ENCODE data around the gene SLC25A48.
"Not testable (repeated sequence)": the region's sequence is repeated elsewhere in the genome, so short reads cannot be mapped to it uniquely, and the experiment has no call there.

SLC25A48 gene

DNA sequence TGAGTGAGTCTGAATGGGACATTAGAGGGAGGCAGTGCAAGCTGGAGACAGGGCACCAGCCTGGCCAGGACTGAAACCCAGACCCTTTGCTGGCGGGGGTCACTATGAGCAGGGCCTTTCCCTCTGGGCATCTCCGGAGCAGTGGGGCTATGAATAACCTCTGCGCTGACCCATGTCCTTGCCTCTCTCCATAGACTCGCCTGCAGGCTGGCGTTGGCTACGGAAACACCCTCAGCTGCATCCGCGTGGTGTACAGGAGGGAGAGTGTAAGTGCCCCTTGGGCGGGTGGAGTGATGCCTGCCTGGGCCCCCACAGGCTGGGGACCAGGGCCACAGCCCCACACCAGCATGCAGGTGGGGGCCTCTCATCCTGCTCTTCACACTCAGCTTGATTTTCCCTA, 15.8 kb downstream of the SLC25A48 start:
- DNase-seq (ENCODE audit: insufficient read length, low spot score) (no peak), FAIRE-seq (no peak)
- TF ChIP-seq SPI1 (IDR thresholded peaks at IDR 0.05; ENCODE audit: low read depth, low read length) (no peak), PAX5 (IDR thresholded peaks at IDR 0.05; ENCODE audit: insufficient read depth, low read length, severe bottlenecking) (no peak), TAF1 (IDR thresholded peaks at IDR 0.05; ENCODE audit: low read depth, low read length) (no peak), POLR2A (IDR thresholded peaks at IDR 0.05; ENCODE audit: low read depth, low read length) (no peak), POU2F2 (IDR thresholded peaks at IDR 0.05; ENCODE audit: low read depth, low read length) (no peak), POLR2AphosphoS5 (IDR thresholded peaks at IDR 0.05; ENCODE audit: low read depth, low read length) (no peak)

DNA sequence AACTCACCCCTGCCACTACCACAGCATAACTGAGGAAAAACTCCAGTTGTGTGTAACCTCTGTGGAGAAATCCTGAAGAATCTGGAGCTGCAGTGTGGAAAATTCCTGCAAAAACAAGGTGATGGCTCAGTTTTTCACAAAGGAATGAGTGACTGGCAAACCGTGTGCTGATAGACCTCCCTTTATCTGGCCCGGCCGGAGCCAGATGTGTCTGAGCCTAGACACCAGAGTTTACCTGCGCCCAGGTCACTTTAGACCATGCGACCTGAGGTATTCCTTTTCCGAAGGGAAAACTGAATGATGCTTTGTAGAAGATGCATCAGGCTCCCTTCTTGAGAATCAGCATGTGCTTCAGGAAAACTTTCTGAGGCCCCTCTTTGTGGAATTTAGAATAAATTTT, 16.2 kb downstream of the SLC25A48 start:
- FAIRE-seq = no peak
- DNase-seq (ENCODE audit: insufficient read length, low spot score) = no peak

DNA sequence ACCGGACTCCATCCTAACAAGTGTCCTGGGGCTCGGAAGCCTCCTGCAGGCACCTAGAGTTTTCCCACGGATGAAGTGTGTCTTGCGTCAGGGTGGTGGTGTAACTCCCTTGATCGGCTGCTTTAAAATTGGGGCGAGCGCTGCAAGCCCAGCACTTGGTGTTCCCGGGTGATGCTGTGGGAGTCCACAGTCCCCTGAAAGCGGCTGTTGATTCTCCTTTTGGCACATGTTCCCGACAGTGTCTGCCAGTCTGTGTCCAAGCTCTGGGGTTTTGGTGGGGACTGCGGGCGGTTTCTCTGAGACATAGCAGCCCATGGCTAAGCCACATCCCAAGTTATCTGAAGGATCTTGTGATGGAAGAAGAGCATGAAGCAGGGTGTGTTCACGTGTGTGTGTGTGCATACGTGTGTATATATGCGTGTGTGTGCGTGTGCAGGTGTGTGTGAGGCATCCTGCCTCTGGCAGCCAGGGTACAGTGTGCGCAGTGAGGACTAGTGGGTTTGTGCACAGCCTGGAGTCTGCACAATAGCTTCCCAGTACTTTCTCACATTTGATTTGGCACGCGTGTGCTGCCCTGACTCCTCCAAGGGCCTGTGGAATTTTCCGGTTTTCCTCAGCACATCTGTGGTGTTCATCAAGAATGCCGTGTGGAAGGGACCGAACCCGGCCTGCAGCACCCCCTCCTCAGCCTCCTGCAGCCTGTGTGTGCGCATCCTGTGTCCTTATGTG, 16.9 kb downstream of the SLC25A48 start:
- no peak for FAIRE-seq
- no peak for DNase-seq (ENCODE audit: insufficient read length, low spot score)
- TF ChIP-seq POU2F2 (IDR thresholded peaks at IDR 0.05; ENCODE audit: low read depth, low read length) (no peak), POLR2A (IDR thresholded peaks at IDR 0.05; ENCODE audit: low read depth, low read length) (no peak), PAX5 (IDR thresholded peaks at IDR 0.05; ENCODE audit: insufficient read depth, low read length, severe bottlenecking) (no peak), POLR2AphosphoS5 (IDR thresholded peaks at IDR 0.05; ENCODE audit: low read depth, low read length) (no peak), TAF1 (IDR thresholded peaks at IDR 0.05; ENCODE audit: low read depth, low read length) (no peak), SPI1 (IDR thresholded peaks at IDR 0.05; ENCODE audit: low read depth, low read length) (no peak)

More for the DNA sequence above, 16.2 kb downstream of the SLC25A48 start:
- TF ChIP-seq POLR2A (IDR thresholded peaks at IDR 0.05; ENCODE audit: low read depth, low read length) (no peak), POLR2AphosphoS5 (IDR thresholded peaks at IDR 0.05; ENCODE audit: low read depth, low read length) (no peak), PAX5 (IDR thresholded peaks at IDR 0.05; ENCODE audit: insufficient read depth, low read length, severe bottlenecking) (no peak), TAF1 (IDR thresholded peaks at IDR 0.05; ENCODE audit: low read depth, low read length) (no peak), POU2F2 (IDR thresholded peaks at IDR 0.05; ENCODE audit: low read depth, low read length) (no peak), SPI1 (IDR thresholded peaks at IDR 0.05; ENCODE audit: low read depth, low read length) (no peak)

DNA sequence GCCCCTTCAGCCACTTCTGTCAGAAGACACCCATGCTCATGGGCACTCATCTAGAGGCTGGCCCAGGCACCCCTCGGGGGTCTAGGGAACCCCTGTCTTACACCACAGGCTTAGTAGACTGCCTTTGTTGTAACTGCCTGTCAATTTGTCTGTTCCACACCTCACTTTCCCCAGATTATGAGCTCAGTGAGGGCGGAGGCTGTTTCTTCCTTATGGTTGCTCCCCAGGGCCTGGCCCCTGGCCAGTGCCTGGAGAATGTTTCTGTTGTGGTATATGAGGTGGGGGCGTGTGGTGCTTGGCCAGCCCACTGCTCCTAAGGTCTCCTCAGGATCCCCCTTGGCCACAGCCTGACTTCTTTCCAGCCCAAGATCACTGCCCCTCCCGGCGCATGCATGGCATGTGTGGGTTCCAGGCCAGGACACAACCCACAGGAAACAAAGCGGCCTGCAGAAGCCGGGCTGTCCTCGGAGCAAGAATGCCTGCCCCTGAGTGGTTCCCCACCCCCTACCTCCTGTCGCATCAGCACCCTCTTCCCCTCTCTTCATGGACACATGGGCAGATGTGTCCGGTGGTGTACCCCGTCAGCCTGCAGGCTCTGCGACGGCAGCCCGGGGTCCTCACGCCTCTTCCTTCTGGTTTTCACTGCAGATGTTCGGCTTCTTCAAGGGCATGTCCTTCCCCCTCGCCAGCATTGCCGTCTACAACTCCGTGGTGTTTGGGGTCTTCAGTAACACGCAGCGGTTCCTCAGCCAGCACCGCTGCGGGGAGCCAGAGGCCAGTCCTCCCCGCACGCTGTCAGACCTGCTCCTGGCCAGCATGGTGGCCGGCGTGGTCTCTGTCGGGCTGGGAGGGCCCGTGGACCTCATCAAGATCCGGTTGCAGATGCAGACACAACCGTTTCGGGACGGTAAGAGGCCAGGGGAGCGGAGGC, 17.7 kb downstream of the SLC25A48 start:
- FAIRE-seq (no peak), DNase-seq (ENCODE audit: insufficient read length, low spot score) (no peak)
- TF ChIP-seq POLR2A (IDR thresholded peaks at IDR 0.05; ENCODE audit: low read depth, low read length) (no peak), PAX5 (IDR thresholded peaks at IDR 0.05; ENCODE audit: insufficient read depth, low read length, severe bottlenecking) (no peak), POLR2AphosphoS5 (IDR thresholded peaks at IDR 0.05; ENCODE audit: low read depth, low read length) (no peak), TAF1 (IDR thresholded peaks at IDR 0.05; ENCODE audit: low read depth, low read length) (no peak), POU2F2 (IDR thresholded peaks at IDR 0.05; ENCODE audit: low read depth, low read length) (no peak), SPI1 (IDR thresholded peaks at IDR 0.05; ENCODE audit: low read depth, low read length) (no peak)

DNA sequence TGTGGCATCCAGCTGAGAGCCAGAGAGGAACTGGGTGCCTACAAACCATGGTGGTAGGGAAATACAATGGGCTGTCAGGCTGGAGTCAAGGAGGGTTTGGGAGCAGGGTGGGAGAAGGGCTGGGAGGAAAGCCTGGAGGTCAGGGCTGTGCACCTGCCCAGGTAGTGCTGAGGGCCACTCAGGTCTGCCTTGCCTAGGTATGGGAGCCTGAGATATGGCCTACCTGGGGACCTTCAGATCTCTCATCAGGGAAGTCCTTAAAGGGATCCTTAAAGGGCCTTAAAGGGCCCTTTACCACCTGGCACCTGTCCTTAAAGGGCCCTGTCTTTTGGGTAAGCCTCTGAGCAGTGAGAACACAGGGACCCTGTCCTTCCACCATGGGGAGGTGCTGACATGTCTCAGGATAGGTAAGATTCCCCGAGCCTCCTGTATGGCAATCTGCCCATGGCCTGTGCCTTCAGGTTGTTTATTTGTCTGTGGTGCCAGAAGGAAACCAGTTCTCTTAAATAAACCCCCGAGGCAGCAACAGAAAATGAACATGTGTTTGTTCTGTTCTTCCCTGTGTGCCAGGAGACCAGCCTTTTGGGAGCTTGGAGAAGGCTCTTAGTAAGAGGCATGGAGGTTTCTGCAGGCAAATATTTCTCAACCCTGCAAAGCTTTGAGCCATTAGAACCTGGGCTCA, 23.3 kb downstream of the SLC25A48 start:
- TF ChIP-seq POLR2A (IDR thresholded peaks at IDR 0.05; ENCODE audit: low read depth, low read length) = no peak
- TF ChIP-seq POU2F2 (IDR thresholded peaks at IDR 0.05; ENCODE audit: low read depth, low read length) = no peak
- TF ChIP-seq SPI1 (IDR thresholded peaks at IDR 0.05; ENCODE audit: low read depth, low read length) = no peak
- no peak for TF ChIP-seq TAF1 (IDR thresholded peaks at IDR 0.05; ENCODE audit: low read depth, low read length)
- TF ChIP-seq POLR2AphosphoS5 (IDR thresholded peaks at IDR 0.05; ENCODE audit: low read depth, low read length) = no peak
- no peak for TF ChIP-seq PAX5 (IDR thresholded peaks at IDR 0.05; ENCODE audit: insufficient read depth, low read length, severe bottlenecking)
- no peak for FAIRE-seq
- no peak for DNase-seq (ENCODE audit: insufficient read length, low spot score)

DNA sequence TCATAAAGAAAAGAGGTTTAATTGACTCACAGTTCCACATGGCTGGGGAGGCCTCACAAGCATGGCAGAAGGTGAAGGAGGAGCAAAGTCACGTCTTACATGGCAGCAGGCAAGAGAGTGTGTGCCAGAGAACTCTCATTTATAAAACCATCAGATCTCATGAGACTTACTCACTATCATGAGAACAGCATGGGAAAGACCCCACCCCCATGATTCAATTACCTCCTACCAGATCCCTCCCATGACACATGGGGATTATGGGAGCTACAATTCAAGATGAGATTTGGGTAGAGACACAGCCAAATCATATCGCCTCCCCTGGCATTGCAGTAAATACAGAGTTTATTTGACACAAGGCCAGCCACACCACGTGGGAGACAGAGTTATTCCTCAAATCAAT, 24.7 kb downstream of the SLC25A48 start:
- not testable (repeated sequence) for DNase-seq (ENCODE audit: insufficient read length, low spot score); FAIRE-seq

DNA sequence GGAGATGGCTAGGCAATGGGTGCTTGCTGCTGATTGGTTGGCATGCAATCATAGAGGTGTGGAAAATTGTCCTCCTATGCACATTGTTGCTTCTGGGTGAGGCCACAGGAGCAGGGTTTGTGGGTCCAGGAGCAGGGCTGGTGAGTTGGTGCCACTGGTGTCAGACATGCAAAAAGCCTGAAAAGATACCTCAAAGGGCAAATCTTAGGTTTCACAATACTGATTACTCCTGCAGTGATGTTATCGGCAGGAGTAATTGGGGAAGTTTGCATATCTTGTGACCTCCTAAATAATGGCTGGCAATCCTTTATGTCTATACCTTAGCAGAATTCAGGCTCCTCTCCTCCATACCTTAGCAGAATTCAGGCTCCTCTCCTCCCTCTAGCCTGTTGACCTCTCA, 25.2 kb downstream of the SLC25A48 start:
- no peak for TF ChIP-seq POLR2A (IDR thresholded peaks at IDR 0.05; ENCODE audit: low read depth, low read length)
- no peak for TF ChIP-seq POLR2AphosphoS5 (IDR thresholded peaks at IDR 0.05; ENCODE audit: low read depth, low read length)
- no peak for TF ChIP-seq PAX5 (IDR thresholded peaks at IDR 0.05; ENCODE audit: insufficient read depth, low read length, severe bottlenecking)
- TF ChIP-seq SPI1 (IDR thresholded peaks at IDR 0.05; ENCODE audit: low read depth, low read length) = no peak
- TF ChIP-seq POU2F2 (IDR thresholded peaks at IDR 0.05; ENCODE audit: low read depth, low read length) = no peak
- no peak for TF ChIP-seq TAF1 (IDR thresholded peaks at IDR 0.05; ENCODE audit: low read depth, low read length)
- DNase-seq (ENCODE audit: insufficient read length, low spot score) (no peak), FAIRE-seq (no peak)

DNA sequence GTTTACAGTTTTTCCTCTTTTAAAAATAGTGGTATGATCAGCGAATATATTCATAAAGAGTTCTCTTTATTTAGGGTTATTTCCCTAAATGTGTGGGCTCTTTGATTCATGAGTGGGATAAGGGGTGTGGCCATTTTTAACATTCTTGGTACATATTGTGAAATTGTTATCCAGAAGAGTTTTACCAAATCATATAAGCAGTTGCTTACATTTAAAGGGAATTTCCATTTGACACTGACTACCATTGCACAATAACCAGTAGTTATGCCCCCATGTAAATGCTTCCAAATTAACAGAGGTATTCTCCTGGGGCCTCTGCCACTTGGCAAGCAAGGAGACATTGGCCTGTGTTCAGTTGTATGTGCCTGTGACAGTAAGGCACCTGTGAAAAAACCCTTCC, 27.2 kb downstream of the SLC25A48 start:
- TF ChIP-seq POLR2AphosphoS5 (IDR thresholded peaks at IDR 0.05; ENCODE audit: low read depth, low read length) (no peak), SPI1 (IDR thresholded peaks at IDR 0.05; ENCODE audit: low read depth, low read length) (no peak), PAX5 (IDR thresholded peaks at IDR 0.05; ENCODE audit: insufficient read depth, low read length, severe bottlenecking) (no peak), POLR2A (IDR thresholded peaks at IDR 0.05; ENCODE audit: low read depth, low read length) (no peak), POU2F2 (IDR thresholded peaks at IDR 0.05; ENCODE audit: low read depth, low read length) (no peak), TAF1 (IDR thresholded peaks at IDR 0.05; ENCODE audit: low read depth, low read length) (no peak)
- FAIRE-seq (no peak), DNase-seq (ENCODE audit: insufficient read length, low spot score) (no peak)

DNA sequence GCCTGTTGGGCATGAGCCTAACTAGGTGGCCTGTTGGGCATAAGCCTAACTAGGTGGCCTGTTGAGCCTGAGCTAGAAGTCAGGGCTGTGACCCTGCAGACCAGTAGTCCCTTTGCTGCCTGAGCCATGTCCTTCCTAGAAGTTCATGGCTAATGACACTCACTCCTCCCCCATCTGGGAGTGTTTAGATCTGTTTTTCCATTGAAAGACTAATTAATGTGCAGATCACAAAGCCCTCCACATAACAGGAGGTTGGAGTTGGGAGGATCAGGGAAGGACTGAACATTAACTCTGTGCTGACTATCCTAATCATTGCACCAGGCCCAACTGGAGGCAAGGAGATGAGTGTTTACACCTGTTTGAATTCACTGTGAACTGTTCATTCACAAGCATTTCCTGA, 27.6 kb downstream of the SLC25A48 start:
- no peak for TF ChIP-seq PAX5 (IDR thresholded peaks at IDR 0.05; ENCODE audit: insufficient read depth, low read length, severe bottlenecking)
- TF ChIP-seq POLR2AphosphoS5 (IDR thresholded peaks at IDR 0.05; ENCODE audit: low read depth, low read length) = no peak
- no peak for TF ChIP-seq SPI1 (IDR thresholded peaks at IDR 0.05; ENCODE audit: low read depth, low read length)
- FAIRE-seq (no peak), DNase-seq (ENCODE audit: insufficient read length, low spot score) (no peak)

Data from GM12891 (cell line).